Calu3 (cell line): ENCODE data around the gene NDUFB2. TPM values are rescaled to one million over a fixed set of nuclear protein-coding genes. Genes with fewer than 3 reads are reported as not detected.

Experiments used
- BruUV-seq: library from RNA; stranded (reverse); fragments of 400-500 nt; replicated peaks from 2 replicates; lab custom pipeline; 2021; lab: Mats Ljungman, UMichigan
- CTCF ChIA-PET: fragments of 300-600 bp; sonication (Branson Sonifier 250); formaldehyde crosslinking; loops from one replicate; lab custom pipeline; 2022; ENCODE audit warnings: antibody characterized with exemption; lab: Charles Lee
- DNase-seq: peaks from one replicate; pipeline ENCODE4 v3.0.0; 2022
- H3K27ac Mint-ChIP-seq: one replicate; pipeline ENCODE4 v1.8.0; 2022; ENCODE audit warnings: mixed read lengths; ENCODE audit not compliant: unreplicated experiment
- H3K27me3 Mint-ChIP-seq: one replicate; pipeline ENCODE4 v1.8.0; 2022; ENCODE audit warnings: mixed read lengths; ENCODE audit not compliant: unreplicated experiment
- H3K36me3 Mint-ChIP-seq: one replicate; pipeline ENCODE4 v1.8.0; 2022; ENCODE audit warnings: mild to moderate bottlenecking, moderate library complexity, mixed read lengths; ENCODE audit not compliant: insufficient read depth, unreplicated experiment
- H3K4me1 Mint-ChIP-seq: one replicate; pipeline ENCODE4 v1.8.0; 2022; ENCODE audit warnings: mild to moderate bottlenecking, low read depth, mixed read lengths; ENCODE audit not compliant: unreplicated experiment
- H3K4me3 Mint-ChIP-seq: one replicate; pipeline ENCODE4 v1.8.0; 2022; ENCODE audit warnings: mild to moderate bottlenecking, low read depth, moderate library complexity, mixed read lengths; ENCODE audit not compliant: unreplicated experiment
- H3K9me3 Mint-ChIP-seq: one replicate; pipeline ENCODE4 v1.8.0; 2022; ENCODE audit warnings: low read depth, mixed read lengths; ENCODE audit not compliant: unreplicated experiment
- CTCF ChIP-seq: fragments of 200-600 bp; IDR thresholded peaks from one replicate; pipeline ENCODE4 v1.8.0; 2022; ENCODE audit warnings: antibody characterized with exemption; ENCODE audit not compliant: unreplicated experiment
- intact Hi-C: fragments of 100-400 bp; cut with micrococcal nuclease; formaldehyde crosslinking; loops from one replicate; pipeline ENCODE4 v1.10.0; 2022; ENCODE audit not compliant: unreplicated experiment
- total RNA-seq: library from RNA; stranded (reverse); gene quantifications from 2 replicates; pipeline ENCODE4 v1.2.3, GENCODE V29; 2022

The NDUFB2 gene
- total RNA-seq, 1 experiment from 2014 or later, result 128 TPM

- intact Hi-C loops, result no loop called here
- no peak for DNase-seq
- TF ChIP-seq CTCF, result no peak
- no peaks in the 10 kb centered on the region for H3K27me3 Mint-ChIP-seq
- CTCF ChIA-PET, result no interaction called here
- peaks cover 10% of the 10 kb centered on the region for H3K36me3 Mint-ChIP-seq
- no peaks in the 10 kb centered on the region for H3K9me3 Mint-ChIP-seq
- H3K27ac Mint-ChIP-seq, result no peak overlapping the region
- H3K4me3 Mint-ChIP-seq, result no peak overlapping the region
- H3K4me1 Mint-ChIP-seq, result peaks cover 5% of the 10 kb centered on the region
- BruUV-seq, result no TSS peak
Measured at GRCh38 chr7:140679186-140679585, 17.3 kb upstream of the NDUFB2 start.

GRCh38 chr7:140680886-140681285 is 15.6 kb upstream of the NDUFB2 start:
- Mint-ChIP-seq H3K36me3 (peaks cover 13% of the 10 kb centered on the region), H3K27ac (no peak overlapping the region), H3K4me3 (no peak overlapping the region), H3K9me3 (no peaks in the 10 kb centered on the region), H3K4me1 (no peaks in the 10 kb centered on the region), H3K27me3 (no peaks in the 10 kb centered on the region)
- TF ChIP-seq CTCF, result no peak
- CTCF ChIA-PET, result no interaction called here
- DNase-seq, result no peak
- no TSS peak for BruUV-seq
- intact Hi-C loops, result no loop called here

GRCh38 chr7:140681766-140682165 is 14.7 kb upstream of the NDUFB2 start:
- H3K4me3 Mint-ChIP-seq, result no peak overlapping the region
- BruUV-seq, result no TSS peak
- no peaks in the 10 kb centered on the region for H3K4me1 Mint-ChIP-seq
- no peak for DNase-seq
- H3K9me3 Mint-ChIP-seq, result no peaks in the 10 kb centered on the region
- CTCF ChIA-PET, result no interaction called here
- H3K27ac Mint-ChIP-seq, result no peak overlapping the region
- TF ChIP-seq CTCF, result no peak
- peaks cover 13% of the 10 kb centered on the region for H3K36me3 Mint-ChIP-seq
- intact Hi-C loops, result no loop called here
- no peaks in the 10 kb centered on the region for H3K27me3 Mint-ChIP-seq

- intact Hi-C loops, result no loop called here
- TF ChIP-seq CTCF, result no peak
- H3K27ac Mint-ChIP-seq, result no peak overlapping the region
- CTCF ChIA-PET, result no interaction called here
- BruUV-seq, result no TSS peak
- H3K4me3 Mint-ChIP-seq, result no peak overlapping the region
- DNase-seq, result no peak
- no peaks in the 10 kb centered on the region for H3K9me3 Mint-ChIP-seq
- no peaks in the 10 kb centered on the region for H3K4me1 Mint-ChIP-seq
- no peaks in the 10 kb centered on the region for H3K27me3 Mint-ChIP-seq
- H3K36me3 Mint-ChIP-seq, result peaks cover 13% of the 10 kb centered on the region
Measured at GRCh38 chr7:140683657-140684056, 12.9 kb upstream of the NDUFB2 start.
